Measurements from ENCODE around the gene GSTA1.
"Not testable (repeated sequence)": the region's sequence is repeated elsewhere in the genome, so short reads cannot be mapped to it uniquely, and the experiment has no call there.

Gene GSTA1

DNA sequence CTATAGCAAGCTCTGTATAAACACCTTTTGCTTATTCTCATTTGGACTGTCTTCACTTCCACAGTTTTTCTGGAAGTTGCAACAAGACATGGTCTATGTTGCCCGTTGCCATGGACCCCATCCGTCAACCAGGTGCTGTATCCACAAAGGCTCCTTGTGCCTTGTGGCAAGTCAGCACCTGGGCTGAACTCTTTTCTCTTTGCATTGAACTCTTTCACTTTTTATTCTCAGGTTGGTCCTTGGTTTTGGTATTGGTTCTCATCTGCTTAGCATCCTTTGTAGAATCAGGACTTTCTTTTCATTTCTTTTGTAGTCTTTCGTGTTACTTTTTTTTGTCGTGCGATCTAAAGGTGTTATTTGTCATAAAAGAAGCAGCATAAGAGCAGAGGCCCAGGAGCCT, 5.0 kb upstream of the GSTA1 start:
- no peak for DNase-seq (ENCODE audit: low spot score)

- no peak for DNase-seq (ENCODE audit: low spot score)
Observed at GRCh38 chr6:52802806-52803205, 810 bp downstream of the GSTA1 start.

- DNase-seq (ENCODE audit: low spot score): no peak
Observed at GRCh38 chr6:52801188-52801841, 2.3 kb downstream of the GSTA1 start.

- not testable (repeated sequence) for DNase-seq (ENCODE audit: low spot score)
Observed at GRCh38 chr6:52799272-52799671, 4.3 kb downstream of the GSTA1 start.

- DNase-seq (ENCODE audit: low spot score): not testable (repeated sequence)
Observed at GRCh38 chr6:52794366-52794765, 9.2 kb downstream of the GSTA1 start.

GRCh38 chr6:52790861-52791260, 12.8 kb downstream of the GSTA1 start:
- DNase-seq (ENCODE audit: low spot score): no peak

DNA sequence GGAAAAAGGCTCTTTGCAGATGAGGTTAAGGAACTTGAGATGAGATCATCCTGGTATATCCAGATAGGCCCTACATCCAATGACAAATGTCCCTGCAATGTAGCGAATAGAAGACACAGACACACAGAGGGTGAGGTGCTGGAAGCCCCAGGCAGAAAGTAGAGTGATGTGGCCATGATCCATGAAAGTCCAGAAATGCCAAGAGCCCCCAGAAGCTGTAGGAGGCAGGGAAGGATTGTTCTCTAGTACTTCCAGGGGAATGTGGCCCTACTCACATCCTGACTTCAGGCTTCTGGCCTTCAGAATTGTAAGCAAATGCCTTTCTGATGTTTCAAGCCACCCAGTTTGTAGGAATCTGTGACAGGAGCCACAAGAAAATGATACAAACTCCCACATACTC, 14.0 kb downstream of the GSTA1 start:
- DNase-seq (ENCODE audit: low spot score): not testable (repeated sequence)

DNA sequence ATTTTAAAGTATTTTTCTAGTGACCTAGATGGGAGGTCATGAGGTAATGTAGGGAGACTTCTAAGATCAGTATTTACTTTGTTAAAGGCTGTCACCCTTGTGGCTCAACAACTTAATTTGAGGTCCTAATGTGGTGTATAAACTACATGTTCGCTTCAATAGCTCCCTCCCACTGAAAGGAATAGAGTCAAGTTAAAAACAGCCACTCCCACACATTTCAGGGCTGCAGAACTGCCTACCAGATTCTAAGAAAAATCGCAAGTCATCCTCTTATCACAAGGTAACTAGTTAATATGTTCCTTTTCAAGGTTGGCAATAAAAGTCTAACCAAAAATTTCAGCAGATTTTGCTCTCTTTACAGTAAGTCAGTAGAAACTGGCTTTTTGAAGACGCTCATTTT, 15.1 kb downstream of the GSTA1 start:
- no peak for DNase-seq (ENCODE audit: low spot score)

DNA sequence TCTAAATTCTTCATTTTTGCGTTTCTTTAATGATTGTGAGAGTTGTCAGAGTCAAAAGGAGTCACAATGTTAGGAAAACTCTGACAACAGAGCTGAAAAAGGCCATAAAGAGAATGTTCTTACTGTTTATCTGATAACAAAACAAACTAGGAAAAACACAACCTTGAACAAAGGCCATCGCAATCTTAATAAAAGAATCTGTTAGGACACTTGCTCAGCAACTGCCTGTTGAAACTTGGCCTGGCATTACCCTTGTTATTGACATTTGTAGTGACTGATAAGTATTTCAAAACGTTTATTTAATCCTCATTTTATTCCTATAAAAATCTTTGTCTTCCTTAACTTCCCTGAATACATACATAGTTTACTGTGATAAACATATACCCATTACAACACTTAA, 15.7 kb downstream of the GSTA1 start:
- DNase-seq (ENCODE audit: low spot score): no peak

DNA sequence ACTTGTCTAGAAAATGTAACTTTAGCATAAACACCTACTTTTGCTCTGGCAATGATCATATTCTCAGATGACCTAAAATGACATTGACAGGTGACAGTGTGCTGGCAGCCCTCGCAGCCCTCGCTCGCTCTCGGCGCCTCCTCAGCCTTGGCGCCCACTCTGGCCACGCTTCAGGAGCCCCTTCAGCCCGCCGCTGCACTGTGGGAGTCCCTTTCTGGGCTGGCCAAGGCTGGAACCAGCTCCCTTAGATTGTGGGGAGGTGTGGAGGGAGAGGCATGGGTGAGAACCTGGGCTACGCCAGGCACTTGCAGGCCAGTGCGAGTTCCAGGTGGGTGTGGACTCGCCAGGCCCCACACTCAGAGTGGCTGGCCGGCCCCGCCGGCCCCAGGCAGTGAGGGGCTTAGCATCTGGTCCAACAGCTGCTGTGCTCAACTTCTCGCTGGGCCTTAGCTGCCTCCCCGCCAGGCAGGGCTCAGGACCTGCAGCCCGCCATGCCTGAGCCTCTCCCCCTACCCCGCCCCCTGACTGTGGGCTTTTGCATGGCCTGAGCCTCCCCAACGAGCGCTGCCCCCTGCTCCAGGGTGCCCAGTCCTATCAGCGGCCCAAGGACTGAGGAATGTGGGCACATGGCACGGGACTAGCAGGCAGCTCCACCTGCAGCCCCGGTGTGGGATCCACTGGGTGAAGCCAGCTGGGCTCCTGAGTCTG, 17.2 kb downstream of the GSTA1 start:
- DNase-seq (ENCODE audit: low spot score): no peak

- not testable (repeated sequence) for DNase-seq (ENCODE audit: low spot score)
Observed at GRCh38 chr6:52782696-52783274, 20.8 kb downstream of the GSTA1 start.

- not testable (repeated sequence) for DNase-seq (ENCODE audit: low spot score)
Observed at GRCh38 chr6:52782209-52782608, 21.4 kb downstream of the GSTA1 start.

DNA sequence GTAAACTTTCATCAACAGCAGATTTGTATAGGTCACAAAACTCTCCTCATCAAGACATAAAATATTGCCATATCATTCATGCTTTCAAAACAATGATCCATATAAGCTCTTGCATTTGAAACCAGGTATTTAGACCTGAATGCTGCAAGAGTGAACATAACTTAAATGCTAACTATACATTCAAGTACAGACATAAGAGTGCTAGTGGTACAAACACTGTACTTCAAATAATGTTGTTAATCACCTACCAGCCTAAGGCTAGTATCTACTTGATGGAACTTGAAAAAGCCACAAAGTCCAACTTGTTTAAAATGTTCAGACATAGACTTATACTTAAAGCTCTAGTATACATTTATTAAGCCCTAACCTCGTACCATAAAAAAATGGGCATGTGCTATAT, 24.4 kb downstream of the GSTA1 start:
- DNase-seq (ENCODE audit: low spot score): no peak

GRCh38 chr6:52776711-52777351, 26.8 kb downstream of the GSTA1 start:
- not testable (repeated sequence) for DNase-seq (ENCODE audit: low spot score)

GRCh38 chr6:52769399-52769798, 34.2 kb downstream of the GSTA1 start:
- DNase-seq (ENCODE audit: low spot score): not testable (repeated sequence)

GRCh38 chr6:52767658-52768057, 36.0 kb downstream of the GSTA1 start:
- DNase-seq (ENCODE audit: low spot score): not testable (repeated sequence)

- not testable (repeated sequence) for DNase-seq (ENCODE audit: low spot score)
Observed at GRCh38 chr6:52763322-52763916, 40.2 kb downstream of the GSTA1 start, which contains the start of gene GSTA2. Gene GSTA2 (minus strand): TSS chr6:52763475. CDS start chr6:52757947, 5,528 bp downstream.

- DNase-seq (ENCODE audit: low spot score): not testable (repeated sequence)
Observed at GRCh38 chr6:52761673-52762491, 41.7 kb downstream of the GSTA1 start.

GRCh38 chr6:52760105-52760765, 43.4 kb downstream of the GSTA1 start:
- DNase-seq (ENCODE audit: low spot score): no peak

GRCh38 chr6:52759085-52759484, 44.5 kb downstream of the GSTA1 start:
- no peak for DNase-seq (ENCODE audit: low spot score)

All from germinal center (tissue), 1 donor.